ENCODE measurements around the gene NIPA2.

Gene NIPA2

GRCh38 chr15:22895465-22896190, 57.2 kb downstream of the NIPA2 start:
- peak in 1 of 2 donors; percentile 58 for DNase-seq (ENCODE audit: extremely low read depth in 1 of 2, low read depth in 1 of 2)

GRCh38 chr15:22902046-22902445, 63.6 kb downstream of the NIPA2 start:
- no peak for DNase-seq (ENCODE audit: extremely low read depth in 1 of 2, low read depth in 1 of 2)

GRCh38 chr15:22902578-22902977, 64.1 kb downstream of the NIPA2 start:
- no peak for DNase-seq (ENCODE audit: extremely low read depth in 1 of 2, low read depth in 1 of 2)

- no peak for DNase-seq (ENCODE audit: extremely low read depth in 1 of 2, low read depth in 1 of 2)
These were observed 64.5 kb downstream of the NIPA2 start for GRCh38 chr15:22902981-22903380.

GRCh38 chr15:22903427-22903826, 65.0 kb downstream of the NIPA2 start:
- no peak for DNase-seq (ENCODE audit: extremely low read depth in 1 of 2, low read depth in 1 of 2)

- DNase-seq (ENCODE audit: extremely low read depth in 1 of 2, low read depth in 1 of 2): no peak
These were observed 65.6 kb downstream of the NIPA2 start for GRCh38 chr15:22903961-22904534.

GRCh38 chr15:22904736-22905135, 66.3 kb downstream of the NIPA2 start:
- DNase-seq (ENCODE audit: extremely low read depth in 1 of 2, low read depth in 1 of 2): no peak

GRCh38 chr15:22907161-22907950, 68.9 kb downstream of the NIPA2 start:
- no peak for DNase-seq (ENCODE audit: extremely low read depth in 1 of 2, low read depth in 1 of 2)

GRCh38 chr15:22908830-22909229, 70.4 kb downstream of the NIPA2 start:
- DNase-seq (ENCODE audit: extremely low read depth in 1 of 2, low read depth in 1 of 2): no peak

- no peak for DNase-seq (ENCODE audit: extremely low read depth in 1 of 2, low read depth in 1 of 2)
These were observed 72.8 kb downstream of the NIPA2 start for GRCh38 chr15:22911306-22911705.

- DNase-seq (ENCODE audit: extremely low read depth in 1 of 2, low read depth in 1 of 2): no peak
These were observed 73.8 kb downstream of the NIPA2 start for GRCh38 chr15:22912256-22912655.

- DNase-seq (ENCODE audit: extremely low read depth in 1 of 2, low read depth in 1 of 2): no peak
These were observed 75.3 kb downstream of the NIPA2 start for GRCh38 chr15:22913646-22914380.

GRCh38 chr15:22915866-22916515, 77.5 kb downstream of the NIPA2 start:
- DNase-seq (ENCODE audit: extremely low read depth in 1 of 2, low read depth in 1 of 2): no peak

- no peak for DNase-seq (ENCODE audit: extremely low read depth in 1 of 2, low read depth in 1 of 2)
These were observed 78.3 kb downstream of the NIPA2 start for GRCh38 chr15:22916606-22917350.

- no peak for DNase-seq (ENCODE audit: extremely low read depth in 1 of 2, low read depth in 1 of 2)
These were observed 79.1 kb downstream of the NIPA2 start for GRCh38 chr15:22917556-22917955.

All from stimulated activated CD8-positive, alpha-beta memory T cell treated with anti-CD3 and anti-CD28 coated beads, Interleukin-7, amount 100 ng/mL, for 48 hours (primary cell).